SK-N-DZ (cell line): ENCODE measurements around the gene ZNF177. TPM values are rescaled to one million over a fixed set of nuclear protein-coding genes. Genes with fewer than 3 reads are reported as not detected.
"Not testable (repeated sequence)": the region's sequence is repeated elsewhere in the genome, so short reads cannot be mapped to it uniquely, and the experiment has no call there.

Experiments
- DNase-seq: peaks from one replicate; pipeline ENCODE4 v3.0.0-alpha.2; 2015; ENCODE audit warnings: low spot score
- polyA plus RNA-seq, 2 experiments: library from polyadenylated mRNA; depleted of rRNA; stranded (reverse); fragments of >200 nt; gene quantifications; 2 replicates each; pipeline ENCODE4 v1.2.3, GENCODE V29; 2014

The ZNF177 gene
- 4.0 and 5.2 TPM in 2 replicates for polyA plus RNA-seq (2014; cell fraction: cytosol; rRNA removed)
- 10.2 and 16.7 TPM in 2 replicates for polyA plus RNA-seq (2014; cell fraction: nucleus; rRNA removed)

GRCh38 chr19:9362905-9363304 lies at the start of gene ZNF177:
Gene ZNF177, plus strand, starts transcription at chr19:9363013. Its CDS starts 15,299 bp downstream, at chr19:9378312.
- DNase-seq: peak; percentile 77

DNA sequence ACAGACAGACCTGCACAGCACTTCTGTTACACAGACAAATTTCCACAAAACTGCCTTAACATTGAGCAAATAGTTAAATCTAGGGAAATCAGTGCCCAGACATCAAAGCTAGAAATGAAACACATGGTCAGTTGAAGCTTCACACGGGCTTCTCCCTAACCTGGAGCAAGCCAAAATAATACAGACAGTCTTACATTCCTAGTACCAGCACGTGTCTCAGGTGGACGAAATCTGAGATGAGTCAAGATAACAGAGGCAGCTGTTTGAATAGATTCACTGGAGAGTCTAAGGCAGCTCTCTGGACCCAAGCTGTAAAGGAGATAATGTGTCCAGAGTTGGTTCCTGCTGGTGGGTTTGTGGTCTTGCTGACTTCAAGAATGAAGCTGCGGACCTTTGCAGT lies 49.1 kb upstream of the ZNF177 start:
- no peak for DNase-seq

GRCh38 chr19:9321338-9321737 lies 41.5 kb upstream of the ZNF177 start:
- DNase-seq: no peak

DNA sequence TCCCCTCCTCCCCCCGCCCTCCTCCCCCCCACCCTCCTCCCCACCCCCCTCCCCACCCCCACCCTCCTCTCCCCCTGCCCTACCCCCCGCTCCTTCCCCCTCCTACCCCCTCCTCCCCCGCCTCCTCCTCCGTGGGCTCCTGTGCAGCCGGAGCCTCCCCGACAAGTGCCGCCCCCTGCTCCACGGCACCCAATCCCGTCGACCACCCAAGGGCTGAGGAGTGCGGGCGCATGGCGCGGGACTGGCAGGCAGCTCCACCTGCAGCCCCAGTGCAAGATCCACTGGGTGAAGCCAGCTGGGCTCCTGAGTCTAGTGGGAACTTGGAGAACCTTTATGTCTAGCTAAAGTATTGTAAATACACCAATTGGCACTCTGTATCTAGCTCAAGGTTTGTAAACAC lies 41.1 kb upstream of the ZNF177 start:
- DNase-seq: not testable (repeated sequence)

- not testable (repeated sequence) for DNase-seq
Observed at GRCh38 chr19:9322201-9322600, 40.6 kb upstream of the ZNF177 start.

GRCh38 chr19:9323557-9323918 lies 39.3 kb upstream of the ZNF177 start:
- peak; percentile 84 for DNase-seq

- DNase-seq: peak; percentile 94
Observed at GRCh38 chr19:9323919-9324583, 38.8 kb upstream of the ZNF177 start, which contains the start of gene ZNF559. Gene ZNF559, plus strand, starts transcription at chr19:9324179. Its CDS starts 14,371 bp downstream, at chr19:9338550.

- peak; percentile 13 for DNase-seq
Observed at GRCh38 chr19:9324584-9324962, 38.2 kb upstream of the ZNF177 start.

GRCh38 chr19:9329999-9330398 lies 32.8 kb upstream of the ZNF177 start:
- no peak for DNase-seq

DNA sequence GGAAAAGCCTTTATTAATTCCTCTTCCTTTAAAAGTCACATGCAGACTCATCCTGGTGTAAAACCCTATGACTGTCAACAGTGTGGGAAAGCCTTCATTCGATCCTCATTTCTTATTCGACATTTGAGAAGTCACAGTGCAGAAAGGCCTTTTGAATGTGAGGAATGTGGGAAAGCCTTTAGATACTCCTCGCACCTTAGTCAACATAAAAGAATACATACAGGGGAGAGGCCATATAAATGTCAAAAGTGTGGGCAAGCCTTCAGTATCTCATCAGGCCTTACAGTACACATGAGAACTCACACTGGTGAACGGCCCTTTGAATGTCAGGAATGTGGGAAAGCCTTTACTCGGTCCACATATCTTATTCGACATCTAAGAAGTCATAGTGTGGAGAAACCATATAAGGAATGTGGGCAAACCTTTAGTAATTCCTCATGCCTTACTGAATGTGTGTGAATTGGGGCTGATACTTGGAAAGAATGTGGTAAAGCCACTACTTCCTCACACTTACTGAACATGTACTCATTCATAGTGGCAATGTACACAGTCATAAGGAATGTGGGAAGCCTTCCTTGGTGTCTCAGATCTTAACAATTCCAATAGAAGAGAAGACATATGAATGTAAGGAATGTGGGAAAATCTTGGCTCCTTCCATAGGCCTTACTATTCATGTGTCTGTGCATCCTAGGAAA lies 20.1 kb upstream of the ZNF177 start:
- no peak for DNase-seq

DNA sequence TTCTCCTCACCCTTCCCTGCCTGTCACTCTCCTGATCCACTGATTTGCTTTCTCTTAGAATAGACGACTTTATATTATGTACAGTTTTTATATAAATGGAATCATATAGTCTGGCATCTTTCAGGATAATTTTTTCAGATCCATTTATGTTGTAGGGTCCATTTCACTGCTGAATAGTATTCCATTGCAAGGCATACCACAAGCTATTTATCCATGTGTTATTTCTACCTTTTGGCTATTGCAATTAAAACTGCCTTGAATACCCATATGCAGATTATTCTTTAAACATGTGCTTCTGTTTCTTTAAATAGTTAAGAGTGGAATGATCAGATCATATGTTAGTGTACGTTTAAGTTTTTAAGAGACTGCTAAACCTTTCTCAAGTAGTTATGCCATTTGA lies 17.8 kb upstream of the ZNF177 start:
- no peak for DNase-seq

DNA sequence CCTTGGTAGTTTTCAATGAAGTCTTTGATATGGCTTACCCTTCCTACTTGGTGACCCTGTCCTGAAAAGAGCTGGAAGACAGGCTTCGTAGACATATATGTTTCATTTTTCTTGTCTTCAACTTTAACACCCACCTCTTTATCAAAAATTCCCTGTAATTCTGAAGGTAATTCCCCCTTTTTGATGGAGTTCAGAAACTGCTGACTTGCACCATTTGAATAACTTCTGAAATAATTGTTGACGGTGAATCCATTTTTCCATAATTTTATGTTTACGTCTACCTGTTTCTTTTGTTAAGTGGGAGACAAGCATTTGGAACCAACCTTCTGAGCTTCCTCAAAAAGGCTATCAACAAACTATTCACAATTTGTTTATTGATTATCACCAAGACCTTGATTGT lies 14.6 kb upstream of the ZNF177 start:
- DNase-seq: no peak

DNA sequence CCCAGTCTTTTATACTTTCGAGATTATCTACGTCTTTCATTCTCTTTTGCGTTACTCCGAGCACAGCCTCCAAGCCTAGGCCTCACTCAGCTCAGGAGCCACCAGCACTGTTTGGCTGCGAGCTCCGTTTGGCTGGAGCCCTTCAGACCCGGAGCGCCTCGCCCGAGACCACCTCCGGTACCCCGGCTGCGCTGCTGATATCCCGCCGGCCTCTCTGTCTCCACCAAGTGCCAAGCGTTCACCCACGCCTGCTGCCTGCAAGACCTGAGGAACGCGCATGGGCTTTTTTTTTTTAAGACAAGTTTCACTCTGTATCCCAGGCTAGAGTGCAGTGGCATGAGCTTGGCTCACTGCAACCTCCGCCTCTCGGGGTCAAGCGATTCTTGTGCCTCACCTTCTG lies 14.1 kb upstream of the ZNF177 start:
- no peak for DNase-seq

GRCh38 chr19:9352505-9352904 lies 10.3 kb upstream of the ZNF177 start:
- DNase-seq: no peak

- no peak for DNase-seq
Observed at GRCh38 chr19:9353011-9353410, 9.8 kb upstream of the ZNF177 start.

GRCh38 chr19:9354651-9355050 lies 8.2 kb upstream of the ZNF177 start:
- peak; percentile 35 for DNase-seq

DNA sequence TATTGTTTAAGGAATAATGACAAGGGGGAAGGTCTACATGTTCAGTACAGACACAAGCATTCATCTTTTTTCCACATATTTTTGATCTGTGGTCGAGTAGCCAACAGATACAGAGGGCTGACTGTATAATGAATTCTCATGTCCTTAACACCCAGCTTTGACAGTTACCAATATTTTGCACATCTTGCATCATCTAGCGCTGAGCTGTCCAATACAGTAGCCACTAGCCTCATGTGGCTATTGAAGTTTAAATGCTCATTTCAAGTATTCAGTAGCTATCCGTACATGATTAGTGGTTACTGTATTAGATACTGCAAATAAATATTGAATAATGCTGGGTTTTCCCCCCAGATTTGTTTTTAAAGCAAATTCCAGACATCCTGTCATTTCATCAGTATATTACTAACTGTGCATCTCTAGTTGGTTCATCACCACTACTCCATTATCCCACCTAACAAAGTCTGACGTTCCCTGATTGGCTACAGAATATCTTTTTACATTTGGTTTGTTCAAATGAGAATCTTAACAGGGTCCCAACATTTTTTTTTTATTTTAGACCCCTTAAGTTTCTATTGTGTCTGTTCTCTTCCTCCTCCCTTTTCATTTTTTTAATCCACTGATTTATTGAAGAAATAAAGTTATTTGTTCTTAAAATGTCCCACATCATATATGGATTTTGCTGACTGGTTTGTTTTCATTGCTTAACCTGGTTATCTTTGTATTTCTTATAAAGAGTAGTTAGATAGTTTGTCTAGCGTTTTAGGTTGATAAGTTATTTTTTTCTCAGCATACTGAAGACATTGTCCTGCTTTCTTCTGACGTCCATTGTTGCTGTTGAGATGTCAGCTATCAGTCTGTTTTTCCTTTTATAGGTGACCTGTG lies 8.2 kb downstream of the ZNF177 start:
- no peak for DNase-seq

DNA sequence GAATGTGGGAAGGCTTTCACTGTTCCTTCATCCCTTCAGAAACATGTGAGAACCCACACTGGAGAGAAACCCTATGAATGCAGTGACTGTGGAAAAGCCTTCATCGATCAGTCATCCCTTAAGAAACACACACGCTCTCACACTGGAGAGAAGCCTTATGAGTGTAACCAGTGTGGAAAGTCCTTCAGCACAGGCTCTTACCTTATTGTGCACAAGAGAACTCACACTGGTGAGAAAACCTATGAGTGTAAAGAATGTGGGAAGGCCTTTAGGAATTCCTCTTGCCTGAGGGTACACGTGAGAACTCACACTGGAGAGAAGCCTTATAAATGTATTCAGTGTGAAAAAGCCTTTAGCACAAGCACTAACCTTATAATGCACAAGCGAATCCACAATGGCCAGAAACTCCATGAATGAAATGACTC lies 18.6 kb downstream of the ZNF177 start:
- no peak for DNase-seq

- peak; percentile 93 for DNase-seq
Observed at GRCh38 chr19:9406798-9407352, 44.1 kb downstream of the ZNF177 start.

DNA sequence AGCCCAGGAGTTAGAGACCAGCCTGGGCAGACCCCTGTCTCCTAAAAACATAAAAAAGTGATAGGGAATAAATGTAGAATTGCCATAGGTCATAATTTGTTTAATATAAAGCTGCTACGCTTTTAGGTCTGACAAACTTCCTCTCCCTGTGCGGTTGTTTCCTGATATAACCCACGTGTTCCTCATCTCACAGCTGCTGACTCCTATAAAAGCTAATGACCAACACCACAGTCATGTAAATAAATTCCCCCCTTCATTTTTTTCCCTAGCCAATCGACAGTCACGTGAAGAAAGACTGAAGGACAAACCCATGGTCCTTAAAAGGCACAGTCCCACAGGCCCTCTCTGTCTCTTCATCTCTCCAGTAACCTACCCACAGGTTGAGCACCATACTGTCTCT lies 45.0 kb downstream of the ZNF177 start:
- no peak for DNase-seq

GRCh38 chr19:9413240-9413954 lies 50.6 kb downstream of the ZNF177 start:
- no peak for DNase-seq
